HG03354 (cell line): ENCODE data around the gene PLXNB2.

ENCODE experiments used
- ATAC-seq: cut with Tn5 transposase; IDR thresholded peaks from one replicate; pipeline ENCODE4 v1.9.1; 2021; ENCODE audit warnings: mild to moderate bottlenecking; ENCODE audit not compliant: unreplicated experiment, poor library complexity, severe bottlenecking

PLXNB2 gene

GRCh38 chr22:50301581-50301991 lies 5.9 kb downstream of the PLXNB2 start:
- no peak for ATAC-seq

GRCh38 chr22:50300620-50301257 lies 6.7 kb downstream of the PLXNB2 start:
- no peak for ATAC-seq

- no peak for ATAC-seq
These were observed 7.4 kb downstream of the PLXNB2 start for GRCh38 chr22:50299785-50300619.

- ATAC-seq: no peak
These were observed 8.3 kb downstream of the PLXNB2 start for GRCh38 chr22:50298937-50299784.

- no peak for ATAC-seq
These were observed 9.2 kb downstream of the PLXNB2 start for GRCh38 chr22:50298266-50298637.

GRCh38 chr22:50297510-50298265 lies 9.8 kb downstream of the PLXNB2 start:
- ATAC-seq: no peak

- no peak for ATAC-seq
These were observed 10.6 kb downstream of the PLXNB2 start for GRCh38 chr22:50296658-50297490.

- no peak for ATAC-seq
These were observed 13.2 kb downstream of the PLXNB2 start for GRCh38 chr22:50294319-50294656.

- no peak for ATAC-seq
These were observed 13.8 kb downstream of the PLXNB2 start for GRCh38 chr22:50293441-50294318.

- no peak for ATAC-seq
These were observed 14.6 kb downstream of the PLXNB2 start for GRCh38 chr22:50292643-50293440.

- ATAC-seq: no peak
These were observed 17.4 kb downstream of the PLXNB2 start for GRCh38 chr22:50289942-50290630.

- no peak for ATAC-seq
These were observed 18.1 kb downstream of the PLXNB2 start for GRCh38 chr22:50289151-50289941.

GRCh38 chr22:50287731-50288130 lies 19.7 kb downstream of the PLXNB2 start:
- ATAC-seq: no peak

GRCh38 chr22:50286701-50287318 lies 20.6 kb downstream of the PLXNB2 start:
- no peak for ATAC-seq

- ATAC-seq: no peak
These were observed 21.2 kb downstream of the PLXNB2 start for GRCh38 chr22:50286275-50286674.
